SK-N-DZ (cell line): Measurements from ENCODE around the gene PLEKHO2.

Experiments
- DNase-seq: peaks from one replicate; pipeline ENCODE4 v3.0.0-alpha.2; 2015; ENCODE audit warnings: low spot score

Gene PLEKHO2

GRCh38 chr15:64825431-64826294, 16.1 kb upstream of the PLEKHO2 start, which contains the start of gene PIF1:
Gene PIF1 (minus strand): TSS chr15:64825647. CDS start chr15:64824335, 1,312 bp downstream.
- DNase-seq = peak; percentile 99

- no peak for DNase-seq
Measured at GRCh38 chr15:64828985-64829384, 12.7 kb upstream of the PLEKHO2 start.

- no peak for DNase-seq
Measured at GRCh38 chr15:64833690-64834089, 8.0 kb upstream of the PLEKHO2 start.

- no peak for DNase-seq
Measured at GRCh38 chr15:64836023-64836536, 5.6 kb upstream of the PLEKHO2 start.

GRCh38 chr15:64837502-64837901, 4.2 kb upstream of the PLEKHO2 start:
- DNase-seq = no peak

GRCh38 chr15:64841060-64841343, 713 bp upstream of the PLEKHO2 start:
- DNase-seq = no peak

- DNase-seq = peak; percentile 43
Measured at GRCh38 chr15:64842096-64842939, 603 bp downstream of the PLEKHO2 start.

- DNase-seq = no peak
Measured at GRCh38 chr15:64842986-64843561, 1.4 kb downstream of the PLEKHO2 start.

- DNase-seq = no peak
Measured at GRCh38 chr15:64843991-64844390, 2.3 kb downstream of the PLEKHO2 start.

GRCh38 chr15:64844576-64845145, 2.9 kb downstream of the PLEKHO2 start:
- no peak for DNase-seq

- DNase-seq = no peak
Measured at GRCh38 chr15:64845183-64845611, 3.5 kb downstream of the PLEKHO2 start.

- DNase-seq = no peak
Measured at GRCh38 chr15:64845831-64846595, 4.3 kb downstream of the PLEKHO2 start.

- DNase-seq = no peak
Measured at GRCh38 chr15:64847016-64847415, 5.3 kb downstream of the PLEKHO2 start.

- DNase-seq = no peak
Measured at GRCh38 chr15:64847448-64847847, 5.7 kb downstream of the PLEKHO2 start.

- no peak for DNase-seq
Measured at GRCh38 chr15:64847876-64848716, 6.4 kb downstream of the PLEKHO2 start.

- DNase-seq = no peak
Measured at GRCh38 chr15:64850778-64851502, 9.2 kb downstream of the PLEKHO2 start.

GRCh38 chr15:64851503-64851840, 9.8 kb downstream of the PLEKHO2 start:
- no peak for DNase-seq

GRCh38 chr15:64854041-64854440, 12.3 kb downstream of the PLEKHO2 start:
- DNase-seq = no peak

- DNase-seq = no peak
Measured at GRCh38 chr15:64854526-64854925, 12.8 kb downstream of the PLEKHO2 start.
